Measurements from ENCODE around the gene CLASRP. TPM values are rescaled to one million over a fixed set of nuclear protein-coding genes. Genes with fewer than 3 reads are reported as not detected.

Gene CLASRP
- total and polyA plus RNA-seq, 2 of the 8 experiments (the other 6 are each of a cell fraction or from before 2014, with no cell fraction given), result 22.3 to 71.7 TPM

DNA sequence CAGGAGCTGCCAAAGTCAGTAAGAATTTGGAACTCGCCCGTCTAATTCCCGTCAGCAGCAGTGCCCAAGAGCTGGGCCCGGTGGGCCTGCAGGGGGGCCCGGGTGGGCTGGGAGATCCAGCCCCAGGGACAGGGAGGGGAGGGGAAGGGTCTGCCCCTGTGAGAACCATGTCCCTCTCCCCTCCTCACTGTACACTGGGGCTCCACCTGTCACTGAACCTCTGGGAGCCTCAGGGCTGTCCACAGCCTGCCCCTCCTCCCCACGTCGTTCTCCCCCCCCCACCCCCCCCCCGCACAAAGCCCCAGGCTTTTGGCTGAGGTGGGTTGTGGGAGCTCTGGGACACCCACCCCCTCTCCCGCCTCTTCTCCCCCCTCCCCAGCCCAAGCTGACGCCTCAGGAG is 29.2 kb downstream of the CLASRP start (continued):
- no peak for TF ChIP-seq ZNF274 (IDR thresholded peaks at IDR 0.05; ENCODE audit: borderline replicate concordance, extremely low read depth, low read length)
- no peak for TF ChIP-seq CTBP2 (IDR thresholded peaks at IDR 0.05; ENCODE audit: borderline replicate concordance, insufficient read depth, insufficient read length, low read length)

Measured in H1 (cell line).